22Rv1 (cell line): ENCODE results near the gene SLC66A2.

Experiments
- CTCF ChIP-seq: fragments of 450-650 bp; IDR thresholded peaks from 2 replicates; pipeline ENCODE4 v1.5.1; 2017; ENCODE audit warnings: mild to moderate bottlenecking
- ZFX ChIP-seq: fragments of 450-650 bp; IDR thresholded peaks from 2 replicates; pipeline ENCODE4 v1.6.1; 2017; ENCODE audit warnings: antibody characterized with exemption, borderline replicate concordance

GRCh38 chr18:79853303-79853992 is 98.0 kb downstream of the SLC66A2 start:
- TF ChIP-seq CTCF = no peak
- no peak for TF ChIP-seq ZFX
